Measurements from ENCODE around the gene PTMS.

PTMS gene

DNA sequence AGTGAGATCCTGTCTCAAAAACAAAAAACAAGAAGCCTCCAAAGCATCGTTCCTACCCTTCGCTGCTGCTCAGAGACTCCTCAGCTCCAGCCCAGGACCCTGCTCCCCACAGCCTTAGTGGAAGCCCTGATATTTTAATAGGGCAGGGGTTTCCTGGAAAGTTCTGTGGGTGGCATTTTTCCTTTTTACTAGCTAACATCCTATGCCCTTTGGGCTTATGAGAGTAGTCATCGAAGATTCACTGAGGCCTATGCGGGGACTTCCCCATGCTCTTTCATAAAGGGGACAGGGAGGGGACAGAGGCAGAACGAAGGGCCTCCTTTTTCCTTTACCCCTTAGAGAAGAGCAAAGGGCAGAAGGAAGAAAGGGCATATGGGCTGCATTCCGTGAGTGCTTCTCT, 14.4 kb downstream of the PTMS start:
- Histone ChIP-seq H3K4me1 (ENCODE audit: control insufficient read depth, insufficient read depth, low read length, poor library complexity, severe bottlenecking) (peaks cover 9% of the 10 kb centered on the region), H3K9me3 (ENCODE audit: control insufficient read depth, low read length) (no peaks in the 10 kb centered on the region), H3K36me3 (ENCODE audit: control insufficient read depth, insufficient read depth, low read length) (peaks cover 14% of the 10 kb centered on the region), H3K27ac (ENCODE audit: low read depth, low read length, severe bottlenecking) (no peak overlapping the region), H3K4me3 (ENCODE audit: extremely low read depth, insufficient read depth, low read length, poor library complexity, severe bottlenecking) (no peak overlapping the region)
- 65 to 67% methylated on average over 1 to 2 of the region's 6 CpGs for WGBS, 2 experiments (ENCODE audit: insufficient coverage in 2 of 2)

DNA sequence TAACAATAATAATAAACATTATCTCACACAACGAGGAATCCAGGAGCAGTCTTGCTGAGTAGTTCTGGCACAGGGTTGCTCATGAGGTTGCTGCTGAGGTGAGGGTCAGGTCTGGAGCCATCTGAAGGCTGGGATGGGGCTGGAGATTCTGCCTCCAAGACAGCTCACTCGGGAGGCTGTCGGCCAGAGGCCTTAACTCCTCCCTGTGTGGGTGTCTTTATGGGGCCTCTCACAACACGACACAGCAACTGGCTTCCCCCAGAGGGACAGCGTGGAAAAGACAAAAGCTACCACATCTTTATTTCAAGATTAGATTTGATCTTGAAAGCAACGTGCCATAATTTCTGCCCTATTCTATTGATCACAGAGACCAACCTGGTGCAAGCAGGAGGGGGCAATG, 16.0 kb downstream of the PTMS start:
- 80 to 81% methylated on average over 3 to 4 of the region's 6 CpGs for WGBS, 2 experiments (ENCODE audit: insufficient coverage in 2 of 2)
- H3K4me3 ChIP-seq (ENCODE audit: extremely low read depth, insufficient read depth, low read length, poor library complexity, severe bottlenecking): no peak overlapping the region
- peaks cover 13% of the 10 kb centered on the region for H3K4me1 ChIP-seq (ENCODE audit: control insufficient read depth, insufficient read depth, low read length, poor library complexity, severe bottlenecking)
- H3K27ac ChIP-seq (ENCODE audit: low read depth, low read length, severe bottlenecking): no peak overlapping the region
- peaks cover 3% of the 10 kb centered on the region for H3K36me3 ChIP-seq (ENCODE audit: control insufficient read depth, insufficient read depth, low read length)
- no peaks in the 10 kb centered on the region for H3K9me3 ChIP-seq (ENCODE audit: control insufficient read depth, low read length)

DNA sequence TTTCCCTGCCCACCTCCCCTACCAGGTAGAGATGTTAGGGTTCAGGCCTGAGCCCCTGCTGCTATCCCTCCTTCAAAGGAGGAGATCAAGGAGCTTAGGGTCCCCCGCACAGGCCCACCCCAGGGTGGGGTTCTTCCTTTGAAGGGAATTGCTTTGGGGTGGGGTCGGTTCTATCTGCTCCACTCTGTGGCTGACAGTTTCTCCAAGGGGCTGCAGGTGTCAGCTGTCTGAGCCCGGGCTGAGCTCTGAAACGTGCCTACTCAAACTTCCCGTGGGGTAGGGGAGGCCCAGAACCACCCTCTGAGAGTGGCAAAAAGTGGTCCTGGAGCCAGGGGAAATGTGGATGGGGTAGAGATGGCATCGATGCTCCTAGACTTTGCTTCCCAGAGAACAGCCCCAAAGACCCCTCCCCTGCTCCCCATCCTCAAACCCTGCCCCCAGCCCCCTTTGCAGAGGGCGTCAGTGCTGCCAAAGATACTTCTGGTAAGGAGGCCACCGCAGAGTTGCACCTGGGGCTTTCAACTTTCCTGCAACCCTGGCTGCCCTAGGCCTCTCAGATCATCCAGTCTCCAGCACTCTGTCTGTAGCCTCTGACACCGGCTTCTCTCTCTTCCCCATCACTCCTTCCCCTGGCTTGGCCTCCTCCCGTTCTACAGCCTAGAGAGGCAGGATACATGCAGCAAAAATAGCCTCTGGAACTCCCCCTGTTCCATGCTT, 16.8 kb downstream of the PTMS start:
- Histone ChIP-seq H3K9me3 (ENCODE audit: control insufficient read depth, low read length) (no peaks in the 10 kb centered on the region), H3K4me3 (ENCODE audit: extremely low read depth, insufficient read depth, low read length, poor library complexity, severe bottlenecking) (no peak overlapping the region), H3K27ac (ENCODE audit: low read depth, low read length, severe bottlenecking) (no peak overlapping the region), H3K36me3 (ENCODE audit: control insufficient read depth, insufficient read depth, low read length) (no peaks in the 10 kb centered on the region), H3K4me1 (ENCODE audit: control insufficient read depth, insufficient read depth, low read length, poor library complexity, severe bottlenecking) (peaks cover 11% of the 10 kb centered on the region)
- 85 to 92% methylated on average over 5 to 7 of the region's 10 CpGs for WGBS, 2 experiments (ENCODE audit: insufficient coverage in 2 of 2)

DNA sequence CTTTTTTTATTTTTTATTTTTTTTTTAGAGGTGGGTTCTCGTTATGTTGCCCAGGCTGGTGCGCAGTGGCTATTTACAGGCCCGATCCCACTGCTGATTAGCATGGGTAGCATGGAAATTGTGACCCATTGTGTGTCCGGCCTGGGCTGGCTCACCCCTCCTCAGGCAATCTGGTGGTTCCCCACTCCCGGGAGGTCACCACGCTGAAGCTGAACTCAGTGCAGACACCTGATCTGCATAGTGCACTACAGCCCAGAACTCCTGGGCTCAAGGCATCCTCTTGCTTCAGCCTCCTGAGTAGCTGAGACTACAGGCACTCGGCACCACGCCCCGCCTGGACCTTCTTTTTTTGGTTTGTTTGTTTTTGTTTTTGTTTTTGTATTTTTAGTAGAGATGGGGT, 17.7 kb downstream of the PTMS start:
- Histone ChIP-seq H3K4me3 (ENCODE audit: extremely low read depth, insufficient read depth, low read length, poor library complexity, severe bottlenecking) (no peak overlapping the region), H3K4me1 (ENCODE audit: control insufficient read depth, insufficient read depth, low read length, poor library complexity, severe bottlenecking) (peaks cover 4% of the 10 kb centered on the region), H3K27ac (ENCODE audit: low read depth, low read length, severe bottlenecking) (no peak overlapping the region), H3K9me3 (ENCODE audit: control insufficient read depth, low read length) (no peaks in the 10 kb centered on the region), H3K36me3 (ENCODE audit: control insufficient read depth, insufficient read depth, low read length) (no peaks in the 10 kb centered on the region)
- WGBS, 2 experiments (ENCODE audit: insufficient coverage in 2 of 2): 81 to 93% methylated on average over 6 to 9 of the region's 9 CpGs

DNA sequence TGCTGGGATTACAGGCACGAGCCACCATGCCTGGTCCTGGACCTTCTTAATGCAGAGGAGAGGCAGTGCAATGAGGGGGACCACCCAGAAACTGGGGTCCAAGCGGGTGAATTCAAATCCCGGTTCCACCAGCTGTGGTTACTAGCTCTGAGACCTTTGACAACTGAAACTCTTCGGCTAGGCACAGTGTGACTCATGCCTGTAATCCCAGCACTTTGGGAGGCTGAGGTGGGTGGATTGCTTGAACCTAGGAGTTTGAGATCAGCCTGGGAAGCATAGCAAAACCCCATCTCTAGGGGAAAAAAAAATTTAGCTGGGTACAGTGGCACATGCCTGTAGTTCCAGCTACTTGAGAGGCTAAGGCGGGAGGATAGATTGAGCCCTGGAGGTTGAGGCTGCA, 18.1 kb downstream of the PTMS start:
- peaks cover 9% of the 10 kb centered on the region for H3K4me1 ChIP-seq (ENCODE audit: control insufficient read depth, insufficient read depth, low read length, poor library complexity, severe bottlenecking)
- WGBS, 2 experiments (ENCODE audit: insufficient coverage in 2 of 2): 72 to 87% methylated on average over 4 to 5 of the region's 5 CpGs
- H3K27ac ChIP-seq (ENCODE audit: low read depth, low read length, severe bottlenecking): no peak overlapping the region
- H3K36me3 ChIP-seq (ENCODE audit: control insufficient read depth, insufficient read depth, low read length): no peaks in the 10 kb centered on the region
- H3K9me3 ChIP-seq (ENCODE audit: control insufficient read depth, low read length): no peaks in the 10 kb centered on the region
- H3K4me3 ChIP-seq (ENCODE audit: extremely low read depth, insufficient read depth, low read length, poor library complexity, severe bottlenecking): no peak overlapping the region

DNA sequence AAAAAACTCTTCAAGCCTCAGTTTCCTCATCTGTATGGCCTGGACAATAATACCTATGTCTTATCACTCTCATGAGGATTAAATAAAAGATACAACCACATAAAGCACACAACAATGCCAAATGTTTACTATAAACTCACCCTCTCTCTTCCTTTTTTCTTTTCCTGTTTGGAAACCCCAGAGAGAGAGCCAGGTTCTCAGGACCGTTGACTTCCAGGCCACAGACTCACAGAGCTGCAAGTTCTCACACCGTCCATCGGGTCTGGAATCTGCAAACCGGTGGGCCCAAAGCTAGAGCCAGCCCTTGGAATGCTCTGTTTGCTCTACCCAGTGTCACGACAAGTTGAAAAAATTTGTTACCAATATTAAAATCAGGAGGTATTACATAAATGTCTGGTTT, 18.6 kb downstream of the PTMS start:
- no peak overlapping the region for H3K4me3 ChIP-seq (ENCODE audit: extremely low read depth, insufficient read depth, low read length, poor library complexity, severe bottlenecking)
- WGBS, 2 experiments (ENCODE audit: insufficient coverage in 2 of 2): 82 to 87% methylated on average over 4 to 5 of the region's 5 CpGs
- no peaks in the 10 kb centered on the region for H3K36me3 ChIP-seq (ENCODE audit: control insufficient read depth, insufficient read depth, low read length)
- H3K9me3 ChIP-seq (ENCODE audit: control insufficient read depth, low read length): no peaks in the 10 kb centered on the region
- peaks cover 13% of the 10 kb centered on the region for H3K4me1 ChIP-seq (ENCODE audit: control insufficient read depth, insufficient read depth, low read length, poor library complexity, severe bottlenecking)
- no peak overlapping the region for H3K27ac ChIP-seq (ENCODE audit: low read depth, low read length, severe bottlenecking)

DNA sequence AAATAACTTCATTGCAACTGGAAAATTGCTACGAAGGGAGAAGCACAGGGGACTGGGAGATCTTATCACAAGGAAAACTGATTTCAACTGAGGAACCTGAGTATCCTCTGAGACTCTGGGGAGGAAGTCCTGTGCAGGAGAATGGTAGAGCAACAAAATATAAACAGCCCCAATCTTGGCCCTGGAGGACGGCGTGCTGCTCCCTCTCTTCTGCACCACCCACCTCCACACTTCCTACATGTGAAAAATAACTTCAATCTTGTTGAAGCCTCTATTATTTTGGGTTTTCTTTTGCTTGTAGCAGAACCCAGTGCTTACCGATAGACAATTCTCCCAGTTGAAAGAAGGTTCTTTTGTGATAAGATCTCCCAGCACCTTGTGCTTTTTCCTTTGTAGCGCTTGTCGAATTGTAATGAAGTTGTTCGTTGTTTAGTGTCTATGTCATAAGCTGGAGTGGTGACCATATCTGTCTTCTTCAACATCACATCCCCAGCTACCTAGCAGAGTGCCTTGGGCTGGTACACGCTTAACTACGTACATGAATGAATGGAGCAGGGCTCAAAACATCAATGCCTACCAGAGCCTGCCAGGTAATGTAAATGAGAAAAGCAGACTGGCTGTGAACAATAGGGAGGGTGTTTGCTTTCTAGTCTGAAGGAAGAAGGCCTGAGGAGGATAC, 20.4 kb downstream of the PTMS start:
- peaks cover 13% of the 10 kb centered on the region for H3K4me1 ChIP-seq (ENCODE audit: control insufficient read depth, insufficient read depth, low read length, poor library complexity, severe bottlenecking)
- no peak overlapping the region for H3K27ac ChIP-seq (ENCODE audit: low read depth, low read length, severe bottlenecking)
- no peaks in the 10 kb centered on the region for H3K36me3 ChIP-seq (ENCODE audit: control insufficient read depth, insufficient read depth, low read length)
- no peaks in the 10 kb centered on the region for H3K9me3 ChIP-seq (ENCODE audit: control insufficient read depth, low read length)
- WGBS, 2 experiments (ENCODE audit: insufficient coverage in 2 of 2): 60 to 73% methylated on average over 1 to 6 of the region's 9 CpGs
- no peak overlapping the region for H3K4me3 ChIP-seq (ENCODE audit: extremely low read depth, insufficient read depth, low read length, poor library complexity, severe bottlenecking)

DNA sequence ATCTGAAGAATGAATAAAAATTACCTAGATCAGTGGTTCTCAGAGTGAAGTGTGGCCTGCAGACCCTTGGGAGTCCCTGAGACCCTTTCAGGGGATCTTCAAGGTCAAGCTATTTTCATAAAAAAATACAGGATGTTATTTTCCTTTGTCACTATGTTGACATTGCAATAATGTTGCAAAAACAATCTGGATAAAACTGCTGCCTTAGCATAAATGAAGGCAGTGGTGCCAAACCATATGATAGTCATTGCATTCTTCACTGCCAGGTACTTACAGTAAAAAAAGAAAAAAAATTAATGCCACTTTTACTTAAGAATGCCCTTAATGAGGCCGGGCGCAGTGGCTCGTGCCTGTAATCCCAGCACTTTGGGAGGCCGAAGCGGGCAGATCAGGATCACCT, 21.1 kb downstream of the PTMS start:
- Histone ChIP-seq H3K9me3 (ENCODE audit: control insufficient read depth, low read length) (no peaks in the 10 kb centered on the region), H3K27ac (ENCODE audit: low read depth, low read length, severe bottlenecking) (no peak overlapping the region), H3K4me1 (ENCODE audit: control insufficient read depth, insufficient read depth, low read length, poor library complexity, severe bottlenecking) (peaks cover 15% of the 10 kb centered on the region), H3K4me3 (ENCODE audit: extremely low read depth, insufficient read depth, low read length, poor library complexity, severe bottlenecking) (no peak overlapping the region), H3K36me3 (ENCODE audit: control insufficient read depth, insufficient read depth, low read length) (no peaks in the 10 kb centered on the region)
- WGBS, 2 experiments (ENCODE audit: insufficient coverage in 2 of 2): 88 to 93% methylated on average over 3 to 5 of the region's 5 CpGs

DNA sequence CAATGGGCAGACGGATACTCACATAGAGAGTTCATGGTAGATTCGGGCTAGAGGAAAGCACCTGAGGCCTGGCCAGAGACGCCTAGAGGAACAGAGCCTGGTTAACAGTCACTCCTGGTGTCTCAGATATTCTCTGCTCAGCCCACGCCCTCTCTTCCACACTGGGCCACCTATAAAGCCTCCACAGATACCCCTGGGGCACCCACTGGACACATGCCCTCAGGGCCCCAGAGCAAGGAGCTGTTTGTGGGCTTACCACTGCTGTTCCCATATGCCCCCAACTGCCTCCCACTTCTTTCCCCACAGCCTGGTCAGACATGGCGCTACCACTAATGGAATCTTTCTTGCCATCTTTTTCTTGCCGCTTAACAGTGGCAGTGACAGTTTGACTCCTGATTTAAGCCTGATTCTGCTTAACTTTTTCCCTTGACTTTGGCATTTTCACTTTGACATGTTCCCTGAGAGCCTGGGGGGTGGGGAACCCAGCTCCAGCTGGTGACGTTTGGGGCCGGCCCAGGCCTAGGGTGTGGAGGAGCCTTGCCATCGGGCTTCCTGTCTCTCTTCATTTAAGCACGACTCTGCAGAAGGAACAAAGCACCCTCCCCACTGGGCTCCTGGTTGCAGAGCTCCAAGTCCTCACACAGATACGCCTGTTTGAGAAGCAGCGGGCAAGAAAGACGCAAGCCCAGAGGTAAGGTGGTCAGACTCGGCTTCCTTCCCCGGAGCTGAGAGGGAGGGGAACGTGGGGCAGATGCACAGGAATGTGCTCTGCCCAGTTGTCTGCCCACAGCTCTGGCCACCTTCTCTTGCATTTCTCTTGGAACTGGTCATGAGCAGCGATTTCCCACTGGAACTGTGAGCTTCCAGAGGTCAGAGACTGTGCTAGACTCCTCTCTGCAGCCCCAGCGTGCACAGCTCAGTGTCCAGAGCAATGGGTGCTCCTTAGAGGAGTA, 23.1 kb downstream of the PTMS start, which contains the start of gene CD4:
TSS of gene CD4 (plus strand) at position 557 of the 953 bp plus-strand sequence. CDS start 10,611 bp downstream, outside the sequence.
- no peaks in the 10 kb centered on the region for H3K36me3 ChIP-seq (ENCODE audit: control insufficient read depth, insufficient read depth, low read length)
- 66 to 77% methylated on average over 12 to 15 of the region's 18 CpGs for WGBS, 2 experiments (ENCODE audit: insufficient coverage in 2 of 2)

DNA sequence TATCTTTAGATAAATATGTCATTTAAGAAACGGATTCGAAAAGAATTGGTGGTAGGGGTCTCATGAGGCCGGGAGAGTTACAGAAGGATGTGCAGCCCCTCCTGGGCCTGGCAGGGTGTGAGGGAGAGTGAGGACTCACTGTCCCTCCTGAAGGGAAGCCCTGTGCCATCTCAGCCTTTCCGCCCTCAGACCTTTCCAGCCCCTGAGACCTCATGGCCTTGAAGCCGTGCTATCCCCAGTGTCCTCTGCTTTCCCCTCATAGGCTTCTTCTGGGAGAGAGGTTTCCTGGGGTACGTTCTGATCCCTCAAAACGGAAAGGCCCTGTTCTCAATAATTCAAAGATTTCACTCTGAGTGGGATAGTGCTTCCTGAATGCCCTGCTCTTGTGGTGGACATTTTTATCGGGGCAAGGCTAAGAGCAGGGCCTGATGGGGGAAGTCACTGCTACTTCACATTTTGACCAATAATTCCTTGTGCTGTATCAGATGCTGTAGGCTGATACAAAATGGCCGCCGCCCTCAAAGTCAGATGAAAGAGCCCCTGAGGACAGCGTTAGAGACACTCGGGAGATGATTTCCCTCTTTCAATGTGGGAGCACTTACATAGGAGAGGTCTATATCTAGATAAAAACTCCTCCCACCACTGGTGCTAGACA, 24.5 kb downstream of the PTMS start:
- H3K4me1 ChIP-seq (ENCODE audit: control insufficient read depth, insufficient read depth, low read length, poor library complexity, severe bottlenecking): peaks cover 22% of the 10 kb centered on the region
- 90 to 97% methylated on average over 5 to 10 of the region's 12 CpGs for WGBS, 2 experiments (ENCODE audit: insufficient coverage in 2 of 2)
- H3K4me3 ChIP-seq (ENCODE audit: extremely low read depth, insufficient read depth, low read length, poor library complexity, severe bottlenecking): no peak overlapping the region
- H3K9me3 ChIP-seq (ENCODE audit: control insufficient read depth, low read length): no peaks in the 10 kb centered on the region
- H3K36me3 ChIP-seq (ENCODE audit: control insufficient read depth, insufficient read depth, low read length): no peaks in the 10 kb centered on the region
- H3K27ac ChIP-seq (ENCODE audit: low read depth, low read length, severe bottlenecking): no peak overlapping the region

More for the DNA sequence above, 23.1 kb downstream of the PTMS start, which contains the start of gene CD4:
- Histone ChIP-seq H3K4me1 (ENCODE audit: control insufficient read depth, insufficient read depth, low read length, poor library complexity, severe bottlenecking) (peaks cover 22% of the 10 kb centered on the region), H3K9me3 (ENCODE audit: control insufficient read depth, low read length) (no peaks in the 10 kb centered on the region), H3K4me3 (ENCODE audit: extremely low read depth, insufficient read depth, low read length, poor library complexity, severe bottlenecking) (no peak within 1 kb of the TSS), H3K27ac (ENCODE audit: low read depth, low read length, severe bottlenecking) (no peak within 1 kb of the TSS)
